22Rv1 (cell line): Measurements from ENCODE around the gene SCTR.

Source experiments
- H3K27ac ChIP-seq: fragments of 450-650 bp; 2 replicates; pipeline ENCODE4 v1.5.1; 2017
- CTCF ChIP-seq: fragments of 450-650 bp; IDR thresholded peaks from 2 replicates; pipeline ENCODE4 v1.5.1; 2017; ENCODE audit warnings: mild to moderate bottlenecking
- ZFX ChIP-seq: fragments of 450-650 bp; IDR thresholded peaks from 2 replicates; pipeline ENCODE4 v1.6.1; 2017; ENCODE audit warnings: antibody characterized with exemption, borderline replicate concordance

SCTR gene

GRCh38 chr2:119486886-119487285, 37.4 kb downstream of the SCTR start:
- TF ChIP-seq CTCF (no peak), ZFX (no peak)
- H3K27ac ChIP-seq, result no peak overlapping the region

- TF ChIP-seq CTCF (no peak), ZFX (no peak)
- no peak overlapping the region for H3K27ac ChIP-seq
These were observed 38.0 kb downstream of the SCTR start for GRCh38 chr2:119486196-119486827.

- H3K27ac ChIP-seq, result no peak overlapping the region
- no peak for TF ChIP-seq ZFX
- TF ChIP-seq CTCF, result no peak
These were observed 38.8 kb downstream of the SCTR start for GRCh38 chr2:119485336-119486110.

- TF ChIP-seq ZFX, result no peak
- no peak for TF ChIP-seq CTCF
- no peak overlapping the region for H3K27ac ChIP-seq
These were observed 39.4 kb downstream of the SCTR start for GRCh38 chr2:119484834-119485233.

- no peak overlapping the region for H3K27ac ChIP-seq
- TF ChIP-seq CTCF, result no peak
- no peak for TF ChIP-seq ZFX
These were observed 40.2 kb downstream of the SCTR start for GRCh38 chr2:119483896-119484718.

- H3K27ac ChIP-seq, result no peak overlapping the region
- TF ChIP-seq ZFX, result no peak
- TF ChIP-seq CTCF, result no peak
These were observed 40.9 kb downstream of the SCTR start for GRCh38 chr2:119483395-119483753.
